WTC11 (cell line): ENCODE measurements around the gene CCDC69. TPM values are rescaled to one million over a fixed set of nuclear protein-coding genes. Genes with fewer than 3 reads are reported as not detected.

Experiments
- ATAC-seq: fragments of 200-7000 bp; cut with Tn5 transposase; 2 replicates; pipeline ENCODE4 v1.10.0; 2021; ENCODE audit warnings: mild to moderate bottlenecking, moderate library complexity
- CTCF ChIA-PET: fragments of 300-600 bp; sonication (Branson Sonifier 250); formaldehyde crosslinking; loops from one replicate; lab custom pipeline; 2021; ENCODE audit warnings: antibody characterized with exemption; lab: Charles Lee
- POLR2A ChIA-PET: fragments of 350-600 bp; sonication (Branson Sonifier 250); formaldehyde crosslinking; loops from one replicate; lab custom pipeline; 2021; ENCODE audit warnings: antibody characterized with exemption; lab: Charles Lee
- DNase-seq: peaks from one replicate; pipeline ENCODE4 v3.0.0; 2021; ENCODE audit warnings: low spot score
- H3K27ac Mint-ChIP-seq: 2 replicates; pipeline ENCODE4 v1.8.0; 2021; ENCODE audit warnings: mixed read lengths
- H3K27me3 Mint-ChIP-seq: 2 replicates; pipeline ENCODE4 v1.8.0; 2021; ENCODE audit warnings: low read depth, mild to moderate bottlenecking, moderate library complexity, mixed read lengths
- H3K36me3 Mint-ChIP-seq: 2 replicates; pipeline ENCODE4 v1.8.0; 2021; ENCODE audit warnings: mixed read lengths
- H3K4me1 Mint-ChIP-seq: 2 replicates; pipeline ENCODE4 v1.8.0; 2022; ENCODE audit warnings: mixed read lengths
- H3K4me3 Mint-ChIP-seq: 2 replicates; pipeline ENCODE4 v1.8.0; 2021; ENCODE audit warnings: mild to moderate bottlenecking, moderate library complexity, mixed read lengths
- H3K9me3 Mint-ChIP-seq: 2 replicates; pipeline ENCODE4 v1.8.0; 2021; ENCODE audit warnings: mixed read lengths
- ATF1 ChIP-seq: sonication (generic); formaldehyde crosslinking; IDR thresholded peaks from 2 replicates; pipeline ENCODE4 v1.8.1; 2023; ENCODE audit warnings: mild to moderate bottlenecking, moderate library complexity, missing genetic modification reagents
- CREM ChIP-seq: sonication (generic); formaldehyde crosslinking; IDR thresholded peaks from 2 replicates; pipeline ENCODE4 v1.8.1; 2022; ENCODE audit warnings: mild to moderate bottlenecking, missing genetic modification reagents, moderate library complexity
- EMX1 ChIP-seq: fragments of 250-450 bp; sonication (Bioruptor Pico); IDR thresholded peaks from 2 replicates; pipeline ENCODE4 v1.8.0; 2021; ENCODE audit warnings: mild to moderate bottlenecking
- FOXJ3 ChIP-seq: sonication (generic); formaldehyde crosslinking; IDR thresholded peaks from 2 replicates; pipeline ENCODE4 v1.9.0; 2021; ENCODE audit warnings: missing genetic modification reagents, mild to moderate bottlenecking, borderline replicate concordance
- GTF2I ChIP-seq: fragments of 250-450 bp; sonication (Bioruptor Pico); conservative IDR thresholded peaks from 2 replicates; pipeline ENCODE4 v1.4.0; 2021; ENCODE audit warnings: mild to moderate bottlenecking
- JAZF1 ChIP-seq: fragments of 250-450 bp; sonication (Bioruptor Pico); IDR thresholded peaks from 2 replicates; pipeline ENCODE4 v1.9.0; 2021; ENCODE audit warnings: moderate library complexity, mild to moderate bottlenecking, inconsistent platforms
- NR3C1 ChIP-seq: sonication (generic); formaldehyde crosslinking; conservative IDR thresholded peaks from 2 replicates; pipeline ENCODE4 v1.8.1; 2023; ENCODE audit warnings: low read depth, mild to moderate bottlenecking, missing genetic modification reagents
- PRRX2 ChIP-seq: fragments of 250-450 bp; sonication (Bioruptor Pico); IDR thresholded peaks from 2 replicates; pipeline ENCODE4 v1.8.0; 2021; ENCODE audit warnings: mild to moderate bottlenecking
- RELA ChIP-seq: sonication (generic); formaldehyde crosslinking; IDR thresholded peaks from 2 replicates; pipeline ENCODE4 v1.8.1; 2022; ENCODE audit warnings: missing genetic modification reagents, mild to moderate bottlenecking, borderline replicate concordance
- RORB ChIP-seq: fragments of 250-450 bp; sonication (Bioruptor Pico); IDR thresholded peaks from 2 replicates; pipeline ENCODE4 v1.9.0; 2021; ENCODE audit warnings: mild to moderate bottlenecking
- SMAD4 ChIP-seq: sonication (generic); formaldehyde crosslinking; IDR thresholded peaks from 2 replicates; pipeline ENCODE4 v1.8.0; 2022; ENCODE audit warnings: mild to moderate bottlenecking, missing genetic modification reagents
- SOX15 ChIP-seq: fragments of 250-450 bp; sonication (Bioruptor Pico); IDR thresholded peaks from 2 replicates; pipeline ENCODE4 v1.9.0; 2021; ENCODE audit warnings: mild to moderate bottlenecking
- SP1 ChIP-seq: sonication (generic); formaldehyde crosslinking; conservative IDR thresholded peaks from 2 replicates; pipeline ENCODE4 v1.8.1; 2022; ENCODE audit warnings: missing genetic modification reagents
- TCF7 ChIP-seq: sonication (generic); formaldehyde crosslinking; IDR thresholded peaks from 2 replicates; pipeline ENCODE4 v1.8.0; 2022; ENCODE audit warnings: mild to moderate bottlenecking, low read depth, missing genetic modification reagents, moderate library complexity
- ZNF138 ChIP-seq: sonication (generic); formaldehyde crosslinking; conservative IDR thresholded peaks from 2 replicates; pipeline ENCODE4 v1.8.1; 2022; ENCODE audit warnings: mild to moderate bottlenecking, moderate library complexity, missing genetic modification reagents
- ZNF232 ChIP-seq: sonication (generic); formaldehyde crosslinking; IDR thresholded peaks from 2 replicates; pipeline ENCODE4 v1.8.0; 2022; ENCODE audit warnings: mild to moderate bottlenecking, missing genetic modification reagents
- ZNF263 ChIP-seq: sonication (generic); formaldehyde crosslinking; IDR thresholded peaks from 2 replicates; pipeline ENCODE4 v1.8.1; 2022; ENCODE audit warnings: low read depth, mild to moderate bottlenecking, moderate library complexity, missing genetic modification reagents
- total RNA-seq: library from RNA; stranded (reverse); gene quantifications from 3 replicates; pipeline ENCODE4 v1.2.3, GENCODE V29; 2021
- TF ChIP-seq, protein P1 (sequence below): fragments of 200-600 bp; IDR thresholded peaks from 2 replicates; pipeline ENCODE4 v1.8.0; 2022; ENCODE audit warnings: antibody characterized with exemption
- TF ChIP-seq, protein P2 (sequence below): fragments of 250-450 bp; sonication (Bioruptor Pico); IDR thresholded peaks from 2 replicates; pipeline ENCODE4 v1.9.0; 2021; ENCODE audit warnings: mild to moderate bottlenecking
- TF ChIP-seq, protein P3 (sequence below): sonication (generic); formaldehyde crosslinking; IDR thresholded peaks from 2 replicates; pipeline ENCODE4 v1.8.1; 2022; ENCODE audit warnings: mild to moderate bottlenecking, moderate library complexity, missing genetic modification reagents
- TF ChIP-seq, protein P4 (sequence below): sonication (generic); formaldehyde crosslinking; IDR thresholded peaks from 2 replicates; pipeline ENCODE4 v1.8.0; 2022; ENCODE audit warnings: mild to moderate bottlenecking, missing genetic modification reagents
- TF ChIP-seq, protein P5 (sequence below): fragments of 250-450 bp; sonication (Bioruptor Pico); IDR thresholded peaks from 2 replicates; pipeline ENCODE4 v1.9.0; 2021; ENCODE audit warnings: moderate library complexity, mild to moderate bottlenecking, inconsistent platforms, borderline replicate concordance
- TF ChIP-seq, protein P6 (sequence below): fragments of 250-450 bp; sonication (Bioruptor Pico); IDR thresholded peaks from 2 replicates; pipeline ENCODE4 v1.9.0; 2021; ENCODE audit warnings: mild to moderate bottlenecking
- TF ChIP-seq, protein P7 (sequence below): sonication (generic); formaldehyde crosslinking; IDR thresholded peaks from 2 replicates; pipeline ENCODE4 v1.8.0; 2023; ENCODE audit warnings: missing genetic modification reagents
- TF ChIP-seq, protein P8 (sequence below): sonication (generic); formaldehyde crosslinking; IDR thresholded peaks from 2 replicates; pipeline ENCODE4 v1.8.1; 2022; ENCODE audit warnings: low read depth, mild to moderate bottlenecking, moderate library complexity, missing genetic modification reagents, borderline replicate concordance
- TF ChIP-seq, protein P9 (sequence below): sonication (generic); formaldehyde crosslinking; IDR thresholded peaks from 2 replicates; pipeline ENCODE4 v1.8.1; 2023; ENCODE audit warnings: mild to moderate bottlenecking, missing genetic modification reagents

The CCDC69 gene
- total RNA-seq, 1 experiment from 2014 or later = 12.4 TPM

DNA sequence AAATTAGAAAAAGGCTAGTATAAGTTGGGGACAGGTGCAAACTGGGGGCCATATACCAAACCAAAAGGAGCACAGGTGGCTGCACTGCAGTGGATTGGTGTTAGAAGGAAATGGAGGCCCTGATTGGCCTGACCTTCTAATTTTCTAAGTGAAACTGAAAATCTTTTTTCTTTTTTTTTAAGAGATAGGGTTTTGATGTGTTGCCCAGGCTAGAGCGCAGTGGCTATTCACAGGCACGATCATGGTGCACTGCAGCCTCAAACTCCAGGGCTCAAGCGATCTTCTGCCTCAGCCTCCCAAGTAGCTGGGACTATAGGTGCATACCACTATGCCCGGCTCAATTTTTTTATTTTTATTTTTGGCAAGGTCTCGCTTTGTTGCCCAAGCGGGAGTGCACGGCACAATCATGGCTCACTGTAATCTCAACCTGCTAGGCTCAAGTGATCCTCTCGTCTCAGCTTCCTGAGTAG lies 9.8 kb upstream of the CCDC69 start (continued):
- TF ChIP-seq, protein P1, sequence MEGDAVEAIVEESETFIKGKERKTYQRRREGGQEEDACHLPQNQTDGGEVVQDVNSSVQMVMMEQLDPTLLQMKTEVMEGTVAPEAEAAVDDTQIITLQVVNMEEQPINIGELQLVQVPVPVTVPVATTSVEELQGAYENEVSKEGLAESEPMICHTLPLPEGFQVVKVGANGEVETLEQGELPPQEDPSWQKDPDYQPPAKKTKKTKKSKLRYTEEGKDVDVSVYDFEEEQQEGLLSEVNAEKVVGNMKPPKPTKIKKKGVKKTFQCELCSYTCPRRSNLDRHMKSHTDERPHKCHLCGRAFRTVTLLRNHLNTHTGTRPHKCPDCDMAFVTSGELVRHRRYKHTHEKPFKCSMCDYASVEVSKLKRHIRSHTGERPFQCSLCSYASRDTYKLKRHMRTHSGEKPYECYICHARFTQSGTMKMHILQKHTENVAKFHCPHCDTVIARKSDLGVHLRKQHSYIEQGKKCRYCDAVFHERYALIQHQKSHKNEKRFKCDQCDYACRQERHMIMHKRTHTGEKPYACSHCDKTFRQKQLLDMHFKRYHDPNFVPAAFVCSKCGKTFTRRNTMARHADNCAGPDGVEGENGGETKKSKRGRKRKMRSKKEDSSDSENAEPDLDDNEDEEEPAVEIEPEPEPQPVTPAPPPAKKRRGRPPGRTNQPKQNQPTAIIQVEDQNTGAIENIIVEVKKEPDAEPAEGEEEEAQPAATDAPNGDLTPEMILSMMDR = no peak
- no peak for TF ChIP-seq SMAD4 (CRISPR knock-in tag)
- TF ChIP-seq SOX15 = no peak
- TF ChIP-seq FOXJ3 (CRISPR knock-in tag) = no peak
- no peak for TF ChIP-seq ZNF232 (CRISPR knock-in tag)
- TF ChIP-seq RELA (CRISPR knock-in tag) = no peak
- no peak for TF ChIP-seq ATF1
- TF ChIP-seq, protein P2, sequence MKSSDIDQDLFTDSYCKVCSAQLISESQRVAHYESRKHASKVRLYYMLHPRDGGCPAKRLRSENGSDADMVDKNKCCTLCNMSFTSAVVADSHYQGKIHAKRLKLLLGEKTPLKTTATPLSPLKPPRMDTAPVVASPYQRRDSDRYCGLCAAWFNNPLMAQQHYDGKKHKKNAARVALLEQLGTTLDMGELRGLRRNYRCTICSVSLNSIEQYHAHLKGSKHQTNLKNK (CRISPR knock-in tag) = no peak
- TF ChIP-seq SP1 (CRISPR knock-in tag) = no peak
- no peak for TF ChIP-seq TCF7 (CRISPR knock-in tag)

DNA sequence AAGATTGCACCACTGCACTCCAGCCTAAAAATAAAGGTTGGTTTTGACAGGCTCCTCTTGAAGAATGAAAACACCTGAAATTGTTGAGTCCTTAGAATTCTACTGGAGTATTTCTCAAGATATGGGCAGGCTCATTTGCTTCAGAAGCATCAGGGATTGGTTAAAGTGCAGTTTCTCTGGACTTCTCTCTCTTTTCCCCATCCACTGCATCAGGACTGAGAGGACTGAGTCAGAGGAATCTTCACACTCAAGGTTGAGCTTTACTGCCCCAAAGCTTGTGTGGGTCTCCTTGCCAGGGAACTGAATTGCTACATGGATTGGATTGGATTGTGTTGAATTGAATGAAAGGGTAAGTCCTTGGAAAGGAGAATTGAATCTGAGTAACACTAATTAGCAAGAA lies 7.5 kb upstream of the CCDC69 start:
- Mint-ChIP-seq H3K9me3 (0 out of 2 replicates have a peak, but pooled peaks cover 4% of the 10 kb centered on the region), H3K4me3 (no peak overlapping the region), H3K27me3 (no peaks in the 10 kb centered on the region), H3K4me1 (no peaks in the 10 kb centered on the region), H3K36me3 (no peaks in the 10 kb centered on the region), H3K27ac (no peak overlapping the region)
- CTCF ChIA-PET = interaction anchor here (1.2 kb wide), 1 partner anchor 85 kb away, joined by 3 read pairs; no protein-coding TSS in a partner anchor
- DNase-seq (no peak), ATAC-seq (no peak)
- POLR2A ChIA-PET = no interaction called here
- TF ChIP-seq ZNF263 (CRISPR knock-in tag) (no peak), FOXJ3 (CRISPR knock-in tag) (no peak), EMX1 (no peak), NR3C1 (CRISPR knock-in tag) (no peak), CREM (CRISPR knock-in tag) (no peak), PRRX2 (CRISPR knock-in tag) (no peak), GTF2I (no peak), RORB (CRISPR knock-in tag) (no peak), ZNF138 (CRISPR knock-in tag) (no peak), JAZF1 (CRISPR knock-in tag) (no peak)
- TF ChIP-seq, protein P3, sequence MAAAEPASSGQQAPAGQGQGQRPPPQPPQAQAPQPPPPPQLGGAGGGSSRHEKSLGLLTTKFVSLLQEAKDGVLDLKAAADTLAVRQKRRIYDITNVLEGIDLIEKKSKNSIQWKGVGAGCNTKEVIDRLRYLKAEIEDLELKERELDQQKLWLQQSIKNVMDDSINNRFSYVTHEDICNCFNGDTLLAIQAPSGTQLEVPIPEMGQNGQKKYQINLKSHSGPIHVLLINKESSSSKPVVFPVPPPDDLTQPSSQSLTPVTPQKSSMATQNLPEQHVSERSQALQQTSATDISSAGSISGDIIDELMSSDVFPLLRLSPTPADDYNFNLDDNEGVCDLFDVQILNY (CRISPR knock-in tag) = no peak
- TF ChIP-seq, protein P2 (CRISPR knock-in tag) = no peak
- TF ChIP-seq, protein P4, sequence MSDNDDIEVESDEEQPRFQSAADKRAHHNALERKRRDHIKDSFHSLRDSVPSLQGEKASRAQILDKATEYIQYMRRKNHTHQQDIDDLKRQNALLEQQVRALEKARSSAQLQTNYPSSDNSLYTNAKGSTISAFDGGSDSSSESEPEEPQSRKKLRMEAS (CRISPR knock-in tag) = no peak
- TF ChIP-seq, protein P5, sequence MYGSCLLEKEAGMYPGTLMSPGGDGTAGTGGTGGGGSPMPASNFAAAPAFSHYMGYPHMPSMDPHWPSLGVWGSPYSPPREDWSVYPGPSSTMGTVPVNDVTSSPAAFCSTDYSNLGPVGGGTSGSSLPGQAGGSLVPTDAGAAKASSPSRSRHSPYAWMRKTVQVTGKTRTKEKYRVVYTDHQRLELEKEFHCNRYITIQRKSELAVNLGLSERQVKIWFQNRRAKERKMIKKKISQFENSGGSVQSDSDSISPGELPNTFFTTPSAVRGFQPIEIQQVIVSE = no peak
- TF ChIP-seq, protein P6, sequence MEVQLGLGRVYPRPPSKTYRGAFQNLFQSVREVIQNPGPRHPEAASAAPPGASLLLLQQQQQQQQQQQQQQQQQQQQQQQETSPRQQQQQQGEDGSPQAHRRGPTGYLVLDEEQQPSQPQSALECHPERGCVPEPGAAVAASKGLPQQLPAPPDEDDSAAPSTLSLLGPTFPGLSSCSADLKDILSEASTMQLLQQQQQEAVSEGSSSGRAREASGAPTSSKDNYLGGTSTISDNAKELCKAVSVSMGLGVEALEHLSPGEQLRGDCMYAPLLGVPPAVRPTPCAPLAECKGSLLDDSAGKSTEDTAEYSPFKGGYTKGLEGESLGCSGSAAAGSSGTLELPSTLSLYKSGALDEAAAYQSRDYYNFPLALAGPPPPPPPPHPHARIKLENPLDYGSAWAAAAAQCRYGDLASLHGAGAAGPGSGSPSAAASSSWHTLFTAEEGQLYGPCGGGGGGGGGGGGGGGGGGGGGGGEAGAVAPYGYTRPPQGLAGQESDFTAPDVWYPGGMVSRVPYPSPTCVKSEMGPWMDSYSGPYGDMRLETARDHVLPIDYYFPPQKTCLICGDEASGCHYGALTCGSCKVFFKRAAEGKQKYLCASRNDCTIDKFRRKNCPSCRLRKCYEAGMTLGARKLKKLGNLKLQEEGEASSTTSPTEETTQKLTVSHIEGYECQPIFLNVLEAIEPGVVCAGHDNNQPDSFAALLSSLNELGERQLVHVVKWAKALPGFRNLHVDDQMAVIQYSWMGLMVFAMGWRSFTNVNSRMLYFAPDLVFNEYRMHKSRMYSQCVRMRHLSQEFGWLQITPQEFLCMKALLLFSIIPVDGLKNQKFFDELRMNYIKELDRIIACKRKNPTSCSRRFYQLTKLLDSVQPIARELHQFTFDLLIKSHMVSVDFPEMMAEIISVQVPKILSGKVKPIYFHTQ = no peak
- TF ChIP-seq, protein P7, sequence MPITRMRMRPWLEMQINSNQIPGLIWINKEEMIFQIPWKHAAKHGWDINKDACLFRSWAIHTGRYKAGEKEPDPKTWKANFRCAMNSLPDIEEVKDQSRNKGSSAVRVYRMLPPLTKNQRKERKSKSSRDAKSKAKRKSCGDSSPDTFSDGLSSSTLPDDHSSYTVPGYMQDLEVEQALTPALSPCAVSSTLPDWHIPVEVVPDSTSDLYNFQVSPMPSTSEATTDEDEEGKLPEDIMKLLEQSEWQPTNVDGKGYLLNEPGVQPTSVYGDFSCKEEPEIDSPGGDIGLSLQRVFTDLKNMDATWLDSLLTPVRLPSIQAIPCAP = no peak
- TF ChIP-seq, protein P8, sequence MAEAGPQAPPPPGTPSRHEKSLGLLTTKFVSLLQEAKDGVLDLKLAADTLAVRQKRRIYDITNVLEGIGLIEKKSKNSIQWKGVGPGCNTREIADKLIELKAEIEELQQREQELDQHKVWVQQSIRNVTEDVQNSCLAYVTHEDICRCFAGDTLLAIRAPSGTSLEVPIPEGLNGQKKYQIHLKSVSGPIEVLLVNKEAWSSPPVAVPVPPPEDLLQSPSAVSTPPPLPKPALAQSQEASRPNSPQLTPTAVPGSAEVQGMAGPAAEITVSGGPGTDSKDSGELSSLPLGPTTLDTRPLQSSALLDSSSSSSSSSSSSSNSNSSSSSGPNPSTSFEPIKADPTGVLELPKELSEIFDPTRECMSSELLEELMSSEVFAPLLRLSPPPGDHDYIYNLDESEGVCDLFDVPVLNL (CRISPR knock-in tag) = no peak
- TF ChIP-seq, protein P9, sequence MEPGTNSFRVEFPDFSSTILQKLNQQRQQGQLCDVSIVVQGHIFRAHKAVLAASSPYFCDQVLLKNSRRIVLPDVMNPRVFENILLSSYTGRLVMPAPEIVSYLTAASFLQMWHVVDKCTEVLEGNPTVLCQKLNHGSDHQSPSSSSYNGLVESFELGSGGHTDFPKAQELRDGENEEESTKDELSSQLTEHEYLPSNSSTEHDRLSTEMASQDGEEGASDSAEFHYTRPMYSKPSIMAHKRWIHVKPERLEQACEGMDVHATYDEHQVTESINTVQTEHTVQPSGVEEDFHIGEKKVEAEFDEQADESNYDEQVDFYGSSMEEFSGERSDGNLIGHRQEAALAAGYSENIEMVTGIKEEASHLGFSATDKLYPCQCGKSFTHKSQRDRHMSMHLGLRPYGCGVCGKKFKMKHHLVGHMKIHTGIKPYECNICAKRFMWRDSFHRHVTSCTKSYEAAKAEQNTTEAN (CRISPR knock-in tag) = no peak
